Endodermal cell (in vitro differentiated cells): ENCODE results near the gene SCGB3A2. TPM values are rescaled to one million over a fixed set of nuclear protein-coding genes. Genes with fewer than 3 reads are reported as not detected.

Experiments
- DNase-seq: peaks from one replicate; pipeline ENCODE4 v3.0.0-alpha.2; 2017
- H3K27ac ChIP-seq: 2 replicates; pipeline ENCODE4 v1.5.1; 2013; ENCODE audit warnings: mild to moderate bottlenecking, low read depth, low read length, moderate library complexity
- H3K27me3 ChIP-seq: 2 replicates; pipeline ENCODE4 v1.6.1; 2013; ENCODE audit warnings: mild to moderate bottlenecking, low read length, moderate library complexity; ENCODE audit not compliant: insufficient read depth, control insufficient read depth, poor library complexity, severe bottlenecking
- H3K36me3 ChIP-seq: 2 replicates; pipeline ENCODE4 v1.7.0; 2013; ENCODE audit warnings: mild to moderate bottlenecking, low read length, moderate library complexity; ENCODE audit not compliant: control insufficient read depth, insufficient read depth
- H3K4me1 ChIP-seq: one replicate; pipeline ENCODE4 v1.7.0; 2013; ENCODE audit warnings: low read length; ENCODE audit not compliant: control insufficient read depth, insufficient read depth
- H3K4me3 ChIP-seq: 2 replicates; pipeline ENCODE4 v1.5.1; 2013; ENCODE audit warnings: mild to moderate bottlenecking, low read length, moderate library complexity
- H3K9ac ChIP-seq: 2 replicates; pipeline ENCODE4 v1.6.1; 2013; ENCODE audit warnings: mild to moderate bottlenecking, low read length, moderate library complexity; ENCODE audit not compliant: poor library complexity, severe bottlenecking; ENCODE audit errors: extremely low read depth
- H3K9me3 ChIP-seq: 2 replicates; pipeline ENCODE4 v1.6.1; 2013; ENCODE audit warnings: mild to moderate bottlenecking, low read length, moderate library complexity; ENCODE audit not compliant: control insufficient read depth
- H3K27ac Mint-ChIP-seq: 2 replicates; pipeline ENCODE4 v1.8.0; 2020; ENCODE audit warnings: mixed read lengths
- H3K27me3 Mint-ChIP-seq: 2 replicates; pipeline ENCODE4 v1.8.0; 2021; ENCODE audit warnings: mild to moderate bottlenecking, mixed read lengths; ENCODE audit not compliant: insufficient read depth
- H3K36me3 Mint-ChIP-seq: 2 replicates; pipeline ENCODE4 v1.8.0; 2020; ENCODE audit warnings: low read depth, mixed read lengths
- H3K4me1 Mint-ChIP-seq: 2 replicates; pipeline ENCODE4 v1.8.0; 2020; ENCODE audit warnings: mixed read lengths
- H3K4me3 Mint-ChIP-seq: 2 replicates; pipeline ENCODE4 v1.8.0; 2020; ENCODE audit warnings: mild to moderate bottlenecking, moderate library complexity, mixed read lengths
- H3K9me3 Mint-ChIP-seq: 2 replicates; pipeline ENCODE4 v1.8.0; 2020; ENCODE audit warnings: mild to moderate bottlenecking, mixed read lengths
- CTCF ChIP-seq: fragments of 200-600 bp; sonication (generic); conservative IDR thresholded peaks from 2 replicates; pipeline ENCODE4 v1.5.0; 2021; ENCODE audit warnings: antibody characterized with exemption, mild to moderate bottlenecking
- WGBS, 2 experiments: methylation state at CpG; one replicate each; pipeline versions ENCODE4 v1.1.5 to v1.1.7; 2013; ENCODE audit warnings: missing lambda C conversion rate in 2 of 2, mixed read lengths in 1 of 2; ENCODE audit not compliant: insufficient coverage in 1 of 2, insufficient read length in 1 of 2; 5-methylcytosine and 5-hydroxymethylcytosine counted together
- total RNA-seq, 2 donors: library from RNA; stranded (reverse); fragmentation: NEBNext Ultra II Directional in 1 of 2; extraction: Animal tissue kit (Norgen Biotek cat#: 25700) in 1 of 2; gene quantifications; 2 replicates in 1 of 2; 3 replicates in 1 of 2; pipeline ENCODE4 v1.2.1, GENCODE V29; 2021

SCGB3A2 gene
- total RNA-seq, 2 donors from 2014 or later, result 1.1 to 18.7 TPM

GRCh38 chr5:147901599-147902039 is 23.1 kb downstream of the SCGB3A2 start:
- no peak for TF ChIP-seq CTCF
- H3K36me3 ChIP-seq, result no peaks in the 10 kb centered on the region
- H3K36me3 Mint-ChIP-seq, result no peaks in the 10 kb centered on the region
- WGBS, 2 experiments, result 83 to 89% methylated on average over 8 to 12 of the region's 12 CpGs
- no peaks in the 10 kb centered on the region for H3K9me3 ChIP-seq
- peak overlapping the region; percentile 26 for H3K27ac ChIP-seq
- H3K4me3 Mint-ChIP-seq, result no peak overlapping the region
- H3K4me3 ChIP-seq, result no peak overlapping the region
- H3K27me3 Mint-ChIP-seq, result no peaks in the 10 kb centered on the region
- H3K4me1 ChIP-seq, result no peaks in the 10 kb centered on the region
- no peak for DNase-seq
- peaks cover 4% of the 10 kb centered on the region for H3K4me1 Mint-ChIP-seq
- no peak overlapping the region for H3K9ac ChIP-seq
- H3K27ac Mint-ChIP-seq, result no peak overlapping the region
- H3K27me3 ChIP-seq, result no peaks in the 10 kb centered on the region
- no peaks in the 10 kb centered on the region for H3K9me3 Mint-ChIP-seq

- DNase-seq, result no peak
- H3K9me3 ChIP-seq, result no peaks in the 10 kb centered on the region
- no peak overlapping the region for H3K9ac ChIP-seq
- no peak for TF ChIP-seq CTCF
- no peaks in the 10 kb centered on the region for H3K27me3 Mint-ChIP-seq
- no peak overlapping the region for H3K27ac Mint-ChIP-seq
- no peaks in the 10 kb centered on the region for H3K36me3 ChIP-seq
- H3K4me3 Mint-ChIP-seq, result no peak overlapping the region
- H3K9me3 Mint-ChIP-seq, result no peaks in the 10 kb centered on the region
- no peak overlapping the region for H3K4me3 ChIP-seq
- no peaks in the 10 kb centered on the region for H3K4me1 ChIP-seq
- peaks cover 4% of the 10 kb centered on the region for H3K4me1 Mint-ChIP-seq
- H3K27me3 ChIP-seq, result no peaks in the 10 kb centered on the region
- no peaks in the 10 kb centered on the region for H3K36me3 Mint-ChIP-seq
- no peak overlapping the region for H3K27ac ChIP-seq
Observed at GRCh38 chr5:147902609-147903115, 24.2 kb downstream of the SCGB3A2 start.

GRCh38 chr5:147904110-147904509 is 25.6 kb downstream of the SCGB3A2 start:
- H3K9me3 Mint-ChIP-seq, result no peaks in the 10 kb centered on the region
- H3K4me3 Mint-ChIP-seq, result no peak overlapping the region
- H3K9ac ChIP-seq, result no peak overlapping the region
- H3K27me3 ChIP-seq, result no peaks in the 10 kb centered on the region
- DNase-seq, result no peak
- no peak for TF ChIP-seq CTCF
- no peaks in the 10 kb centered on the region for H3K9me3 ChIP-seq
- no peak overlapping the region for H3K4me3 ChIP-seq
- 91 to 94% methylated on average over 4 of the region's 4 CpGs for WGBS, 2 experiments
- no peaks in the 10 kb centered on the region for H3K4me1 ChIP-seq
- no peaks in the 10 kb centered on the region for H3K36me3 Mint-ChIP-seq
- H3K4me1 Mint-ChIP-seq, result peaks cover 4% of the 10 kb centered on the region
- no peak overlapping the region for H3K27ac ChIP-seq
- no peaks in the 10 kb centered on the region for H3K36me3 ChIP-seq
- H3K27ac Mint-ChIP-seq, result no peak overlapping the region
- no peaks in the 10 kb centered on the region for H3K27me3 Mint-ChIP-seq
